Germinal center (tissue), 1 donor: ENCODE data around the gene LMAN1L.
A peak's percentile ranks its signal among the peaks of the same experiment; 100 is the strongest.

Experiments used
- DNase-seq: peaks from one replicate; pipeline ENCODE4 v3.0.0; 2012; ENCODE audit warnings: mixed read lengths, low spot score

Gene LMAN1L

DNA sequence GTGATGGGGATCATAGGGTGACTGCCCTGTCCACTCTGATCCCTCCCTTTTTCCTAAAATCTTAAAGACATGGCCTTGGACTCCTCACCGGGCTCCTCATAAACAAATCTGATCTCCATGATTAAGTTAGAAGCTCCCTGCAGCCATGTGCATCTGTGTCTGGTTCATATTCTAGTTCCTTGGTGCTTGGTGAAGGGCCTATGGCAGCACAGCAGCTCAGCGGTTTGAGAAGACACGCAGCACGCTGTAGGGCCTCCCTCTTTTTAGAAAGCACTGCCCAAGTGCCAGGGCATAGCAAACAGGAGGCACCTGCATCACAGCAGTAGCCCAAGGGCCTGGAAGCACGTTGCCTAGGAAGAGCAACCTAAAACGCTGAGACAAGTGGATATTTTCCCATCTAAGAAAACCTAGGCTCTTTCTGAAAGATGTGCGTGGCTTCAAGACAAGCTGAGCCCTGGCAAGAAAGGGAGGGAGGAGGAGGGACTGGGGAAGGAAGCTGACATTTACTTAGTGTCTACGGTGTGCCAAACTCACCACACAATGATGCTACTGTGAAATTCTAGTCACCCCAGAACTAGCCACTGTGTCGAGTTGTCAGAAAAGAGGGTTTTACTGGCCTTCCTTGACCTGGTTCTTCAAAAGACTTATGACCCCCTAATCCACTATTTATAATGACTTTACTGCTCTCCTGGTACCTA, 45.2 kb downstream of the LMAN1L start:
- DNase-seq: peak; percentile 4

DNA sequence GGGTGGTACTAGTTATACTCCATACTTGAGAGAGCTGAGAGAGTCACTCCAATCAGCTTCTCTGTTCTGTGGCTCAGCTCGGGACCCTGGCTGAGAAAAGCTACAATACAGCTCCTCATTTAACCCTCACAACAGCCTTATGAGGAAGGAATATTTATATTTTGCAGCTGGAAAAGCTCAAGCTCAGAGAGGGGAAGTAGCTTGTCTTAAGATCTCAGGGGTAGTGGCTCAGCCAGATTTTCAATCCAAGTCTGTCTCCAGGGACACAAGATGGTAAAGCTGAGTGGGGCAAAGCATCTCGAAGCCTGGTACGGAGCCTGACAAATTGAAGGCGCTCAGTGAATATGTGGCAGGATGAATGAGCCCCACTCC, 45.7 kb downstream of the LMAN1L start:
- no peak for DNase-seq

DNA sequence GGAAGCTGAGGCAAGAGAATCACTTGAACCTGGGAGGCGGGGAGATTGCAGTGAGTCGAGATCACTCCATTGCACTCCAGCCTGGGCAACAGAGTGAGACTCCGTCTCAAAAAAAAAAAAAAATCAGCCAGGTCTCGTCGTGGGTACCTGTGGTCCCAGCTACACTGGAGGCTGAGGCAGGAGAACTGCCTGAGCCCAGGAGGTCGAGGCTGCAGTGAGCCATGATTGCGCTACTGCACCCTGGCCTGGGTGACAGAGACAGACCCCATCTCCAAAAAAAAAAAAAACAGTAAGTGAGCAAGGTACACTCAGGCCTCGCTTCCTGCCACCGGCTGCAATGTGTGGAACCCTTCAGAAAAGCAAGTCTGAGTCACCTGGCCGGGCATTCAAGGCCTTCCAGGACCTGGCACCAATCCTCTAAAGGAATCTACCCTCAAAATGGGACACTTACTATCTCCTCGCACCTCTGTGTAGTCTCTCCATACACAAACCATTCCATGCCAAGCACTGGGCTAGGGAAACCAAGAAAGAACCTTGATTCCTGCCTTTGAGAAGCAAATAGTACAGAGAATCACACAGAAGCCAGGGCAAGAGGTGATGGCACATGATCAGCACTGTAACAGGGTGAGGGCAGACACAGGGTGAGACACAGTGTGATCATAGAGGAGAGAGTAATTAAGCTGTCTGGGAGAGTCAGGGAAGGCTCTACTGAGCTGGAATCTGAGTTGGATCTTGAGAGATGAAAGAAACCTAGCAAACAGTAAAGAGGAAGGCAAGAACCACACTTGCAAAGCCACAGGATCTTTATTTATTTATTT, 50.8 kb downstream of the LMAN1L start:
- no peak for DNase-seq

DNA sequence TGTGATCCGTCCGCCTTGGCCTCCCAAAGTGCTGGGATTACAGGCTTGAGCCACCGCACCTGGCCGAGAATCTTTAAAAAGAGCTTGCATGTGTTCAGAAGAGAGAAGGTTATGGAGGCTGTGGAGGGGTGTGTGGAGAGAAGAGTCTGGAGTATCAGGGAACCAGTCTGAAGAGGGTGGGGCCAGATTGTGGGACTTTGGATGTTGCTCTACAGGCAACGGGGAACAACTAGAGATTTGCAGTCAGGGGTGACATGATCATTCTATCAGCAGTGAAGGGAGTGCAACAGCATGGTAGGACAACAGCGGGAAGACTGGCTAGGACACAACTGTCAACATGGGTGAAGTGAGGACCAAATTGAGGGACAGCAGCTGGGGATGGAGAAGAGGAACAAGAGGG, 51.7 kb downstream of the LMAN1L start:
- DNase-seq: no peak

DNA sequence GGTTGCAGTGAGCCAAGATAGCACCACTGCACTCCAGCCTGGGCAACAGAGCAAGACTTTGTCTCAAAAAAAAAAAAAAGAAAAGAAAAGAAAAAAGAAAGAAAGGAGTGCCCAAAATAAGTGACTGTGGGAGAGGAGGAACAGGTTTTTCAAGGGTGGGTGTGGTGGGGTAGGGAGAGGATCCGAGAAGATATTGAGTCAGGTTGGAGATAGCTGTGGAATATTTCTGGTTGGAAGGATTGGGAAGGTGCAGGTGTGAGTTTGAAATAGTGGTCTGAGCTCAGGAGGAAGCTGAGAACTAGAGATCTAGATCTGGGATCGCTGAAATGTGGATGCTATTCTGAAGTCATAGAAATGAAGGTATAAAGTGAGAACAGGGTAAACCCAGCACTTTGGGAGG, 52.7 kb downstream of the LMAN1L start:
- DNase-seq: no peak

DNA sequence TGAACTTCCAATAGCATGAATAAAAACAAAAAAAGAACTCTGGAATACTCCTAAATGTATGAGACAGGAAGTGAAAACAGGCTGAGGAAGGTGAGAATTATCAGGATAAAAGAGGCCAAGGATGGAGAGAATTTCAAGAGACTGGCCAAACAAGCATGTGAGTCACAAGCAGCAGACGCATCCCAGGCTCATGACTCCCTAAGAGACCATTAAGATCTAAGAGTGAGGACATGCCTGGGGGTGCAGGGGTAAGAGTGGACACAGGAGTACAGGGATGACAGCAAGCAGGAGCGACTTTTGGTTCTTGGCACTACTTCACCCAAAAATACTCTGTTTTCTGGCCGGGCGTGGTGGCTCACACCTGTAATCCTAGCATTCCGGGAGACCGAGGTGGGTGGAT, 53.5 kb downstream of the LMAN1L start:
- DNase-seq: no peak

DNA sequence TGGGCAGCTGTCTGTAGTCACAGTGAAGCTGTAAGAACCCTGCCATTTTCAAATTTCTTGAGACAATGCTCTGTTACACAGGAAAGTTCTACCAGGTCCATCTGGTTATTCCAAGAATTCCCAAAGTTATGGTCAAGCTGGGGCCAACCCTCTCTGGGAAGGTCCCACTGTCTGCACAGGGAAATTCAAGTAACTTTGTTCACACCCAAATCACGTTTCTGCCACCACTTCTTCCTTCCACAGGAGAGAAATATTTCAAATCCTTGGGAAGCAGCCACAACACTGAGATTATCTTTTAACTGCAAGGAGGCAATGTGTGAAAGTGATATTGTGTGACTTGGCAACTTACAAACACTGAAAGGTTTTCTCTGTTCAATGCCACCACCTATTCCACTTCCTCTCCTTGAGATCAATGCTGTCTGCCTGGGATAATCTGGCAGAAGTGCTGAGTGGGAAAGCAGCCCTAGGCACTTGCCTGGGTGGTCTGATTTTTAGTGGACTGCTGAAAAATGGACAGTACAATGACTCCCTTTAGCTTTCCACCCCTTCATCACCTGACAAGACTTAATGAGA, 54.9 kb downstream of the LMAN1L start:
- no peak for DNase-seq

DNA sequence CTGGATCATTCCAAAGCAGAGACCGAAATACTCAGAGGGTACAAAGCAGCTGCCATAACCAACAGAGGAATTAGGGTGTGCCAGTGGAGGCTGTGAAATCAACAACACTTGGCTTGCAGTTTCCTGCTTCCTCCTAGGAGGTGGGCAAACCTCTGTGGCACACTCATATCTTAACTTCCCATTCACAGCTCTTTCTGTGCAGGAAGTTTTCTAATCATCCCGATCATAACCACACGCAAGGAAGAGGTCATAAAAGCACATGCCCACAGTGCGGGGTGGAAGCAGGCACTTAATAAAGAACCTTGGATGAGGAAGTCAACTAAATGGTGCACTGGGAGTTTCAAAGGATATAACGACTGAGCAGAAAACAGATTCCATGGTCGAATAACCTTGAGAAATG, 55.4 kb downstream of the LMAN1L start:
- DNase-seq: no peak

DNA sequence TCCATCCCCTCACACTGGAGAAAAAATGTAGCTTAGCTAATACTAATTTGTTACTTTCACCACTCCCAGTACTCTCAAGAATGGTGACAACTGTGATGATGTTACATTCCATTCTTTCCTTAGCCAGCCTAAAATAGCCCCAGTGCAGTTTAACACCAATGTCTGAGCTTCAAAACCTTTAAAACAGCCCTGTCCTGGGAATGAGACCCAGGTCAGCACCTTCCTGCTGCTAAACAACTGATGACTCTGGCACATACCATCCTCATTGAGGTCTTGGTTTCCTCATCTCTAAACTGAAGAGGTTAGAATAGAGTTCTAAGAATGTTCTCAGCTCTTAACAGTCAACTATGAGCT, 56.7 kb downstream of the LMAN1L start:
- DNase-seq: no peak

DNA sequence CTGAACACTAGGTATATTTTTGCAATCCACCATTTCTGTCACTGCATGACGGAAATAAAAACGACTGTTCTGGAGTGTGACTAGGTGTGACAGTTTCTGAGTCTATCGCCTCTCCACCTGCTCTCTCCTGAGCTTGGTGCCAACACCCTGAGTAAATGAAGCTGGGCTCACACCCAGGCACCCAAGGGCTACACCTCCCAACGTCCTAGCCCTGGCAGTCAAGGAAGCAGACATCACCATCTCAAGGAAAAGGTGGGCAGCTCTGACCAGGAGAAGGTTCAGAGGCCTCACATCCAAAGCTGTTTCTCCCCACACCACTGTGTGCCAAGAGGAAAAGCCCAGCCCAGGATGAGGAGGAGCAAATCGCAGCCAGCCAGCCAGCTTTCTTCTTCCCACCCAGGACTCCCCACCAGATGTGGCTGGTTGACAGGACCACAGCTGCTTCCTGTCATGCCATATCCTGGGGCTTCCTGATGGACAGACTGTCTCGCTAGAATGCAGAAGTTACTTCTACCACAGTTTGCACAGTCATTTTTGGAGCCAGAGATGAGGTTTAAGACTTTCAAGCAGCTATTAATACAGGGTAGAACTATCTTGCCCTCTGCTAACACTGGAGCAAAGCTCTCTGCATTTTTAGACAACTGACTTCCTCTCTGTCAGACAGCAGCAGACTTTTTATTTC, 57.2 kb downstream of the LMAN1L start:
- DNase-seq: peak; percentile 60

DNA sequence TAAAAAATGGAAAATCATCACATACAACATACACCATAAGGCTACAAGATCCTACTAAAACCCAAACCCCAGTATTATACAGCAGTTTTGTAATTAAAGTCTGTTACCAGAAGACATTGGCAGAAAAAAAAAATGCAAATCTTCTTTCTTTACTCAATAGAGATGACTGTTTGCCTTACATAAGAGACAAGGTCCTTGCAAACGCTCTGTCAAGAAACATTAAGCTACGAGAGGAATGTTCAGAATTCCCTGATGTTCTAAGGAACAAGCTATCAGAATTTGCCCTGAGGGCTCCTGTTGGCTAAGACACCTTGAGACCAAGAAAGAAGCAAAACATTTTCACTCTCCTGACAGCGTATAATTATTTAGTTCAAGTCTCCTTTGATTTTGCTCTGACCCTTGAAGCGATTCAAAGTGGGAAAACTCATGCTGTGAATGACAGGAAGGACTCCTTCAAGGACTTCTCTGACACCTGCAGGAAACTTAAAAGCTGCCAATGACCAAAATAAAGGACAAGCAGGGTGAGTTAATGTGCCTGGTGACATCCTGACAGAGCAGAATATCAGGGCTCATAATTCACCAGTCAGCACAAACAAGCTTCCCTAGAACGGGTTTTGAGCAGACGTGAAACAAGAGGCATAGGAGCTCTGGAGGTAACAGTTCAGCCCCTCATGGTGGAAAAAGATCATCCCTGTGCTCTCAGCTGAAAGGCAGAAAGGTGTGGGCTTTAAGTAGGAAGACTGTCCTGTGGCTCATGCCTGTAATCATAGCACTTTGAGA, 58.0 kb downstream of the LMAN1L start:
- no peak for DNase-seq

DNA sequence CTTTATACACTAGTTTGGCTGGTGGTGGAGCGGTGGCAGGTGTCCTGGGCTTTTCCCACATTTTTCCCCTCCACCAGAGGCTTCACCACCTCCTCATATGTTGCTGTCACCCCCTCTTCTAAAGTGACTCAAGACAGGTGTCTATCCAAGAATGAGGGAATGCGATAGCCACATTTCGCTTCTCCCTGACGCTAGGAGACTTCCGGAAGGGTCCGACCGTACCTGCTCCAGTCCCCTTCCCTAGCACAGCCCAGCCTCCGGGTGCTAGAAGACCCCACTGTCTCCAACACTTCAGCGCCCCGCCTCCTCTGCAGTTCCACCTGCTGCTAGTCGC, 60.0 kb downstream of the LMAN1L start:
- DNase-seq: no peak

DNA sequence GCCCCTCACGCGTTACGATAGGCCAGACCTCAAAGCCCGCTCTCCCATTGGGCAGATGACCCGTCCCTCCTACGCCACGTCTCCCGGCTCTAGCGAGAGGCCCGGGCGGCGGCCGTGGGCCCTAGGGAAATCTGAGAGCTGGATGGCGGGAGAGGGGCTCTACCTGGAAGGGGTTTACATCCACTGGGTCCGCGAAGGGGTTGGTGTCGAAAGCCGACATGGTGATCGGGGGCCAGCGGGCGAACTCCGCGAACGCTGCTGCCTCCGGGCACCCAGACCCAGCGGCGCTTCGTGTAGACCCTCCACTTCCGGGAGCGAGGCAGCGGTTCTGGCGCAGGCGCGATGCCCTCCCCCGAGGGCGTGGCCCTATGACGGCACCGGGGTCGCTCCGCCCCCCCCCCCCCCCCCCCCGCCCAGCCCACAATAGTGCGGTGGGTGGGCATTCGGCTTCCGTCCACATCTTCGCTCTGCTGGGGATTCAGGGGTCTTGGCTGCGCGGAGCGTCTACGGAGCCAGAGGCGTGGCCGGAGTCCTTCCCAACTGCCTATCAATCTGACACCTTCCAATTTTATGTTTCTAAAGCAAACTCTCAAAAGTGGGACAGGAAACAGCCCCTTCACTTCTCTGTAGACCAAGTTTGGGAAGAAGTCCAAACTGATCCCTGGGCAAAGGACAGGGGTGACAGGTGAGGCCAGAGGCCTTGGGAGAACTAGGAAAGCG, 60.6 kb downstream of the LMAN1L start, which contains the start of gene SCAMP2:
Gene SCAMP2, minus strand, starts transcription at position 330 of the 720 bp plus-strand sequence. Its CDS starts 110 bp downstream, at position 220.
- peak; percentile 97 for DNase-seq

DNA sequence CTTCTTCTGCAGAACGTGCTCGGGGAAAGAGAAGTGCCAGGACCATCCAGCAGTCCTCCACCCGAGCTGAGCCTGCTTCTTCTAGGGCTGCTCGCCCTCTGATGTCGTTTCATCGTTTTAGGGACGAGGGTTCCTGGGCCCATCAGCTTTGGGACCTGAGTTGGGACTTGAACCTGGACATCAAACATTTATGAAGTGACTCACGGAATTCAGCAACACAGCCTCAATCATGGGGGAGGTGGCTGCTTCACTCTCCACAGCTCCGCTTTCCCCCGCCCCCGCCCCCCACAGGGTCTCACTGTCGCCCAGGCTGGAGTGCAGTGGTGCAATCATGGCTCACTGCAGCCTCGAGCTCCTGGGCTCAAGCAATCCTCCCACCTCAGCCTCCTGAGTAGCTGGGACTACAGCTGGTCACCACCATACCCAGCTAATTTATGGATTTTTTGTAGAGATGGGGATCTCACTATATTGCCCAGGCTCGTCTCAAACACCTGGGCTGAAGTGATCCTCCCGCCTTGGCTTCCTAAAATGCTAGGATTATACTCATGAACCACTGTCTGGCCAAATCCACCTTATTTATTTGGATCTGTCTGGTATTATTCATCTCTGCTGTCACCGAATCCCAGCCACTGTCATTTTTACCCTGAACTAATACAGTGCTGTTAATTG, 61.3 kb downstream of the LMAN1L start:
- peak; percentile 33 for DNase-seq
